Measurements from ENCODE around the gene FN3KRP.

FN3KRP gene

GRCh38 chr17:82716203-82717010 is at the start of gene FN3KRP:
FN3KRP (plus strand) TSS chr17:82716706; CDS start chr17:82716756, 50 bp downstream.
- peak; percentile 99 for DNase-seq

DNA sequence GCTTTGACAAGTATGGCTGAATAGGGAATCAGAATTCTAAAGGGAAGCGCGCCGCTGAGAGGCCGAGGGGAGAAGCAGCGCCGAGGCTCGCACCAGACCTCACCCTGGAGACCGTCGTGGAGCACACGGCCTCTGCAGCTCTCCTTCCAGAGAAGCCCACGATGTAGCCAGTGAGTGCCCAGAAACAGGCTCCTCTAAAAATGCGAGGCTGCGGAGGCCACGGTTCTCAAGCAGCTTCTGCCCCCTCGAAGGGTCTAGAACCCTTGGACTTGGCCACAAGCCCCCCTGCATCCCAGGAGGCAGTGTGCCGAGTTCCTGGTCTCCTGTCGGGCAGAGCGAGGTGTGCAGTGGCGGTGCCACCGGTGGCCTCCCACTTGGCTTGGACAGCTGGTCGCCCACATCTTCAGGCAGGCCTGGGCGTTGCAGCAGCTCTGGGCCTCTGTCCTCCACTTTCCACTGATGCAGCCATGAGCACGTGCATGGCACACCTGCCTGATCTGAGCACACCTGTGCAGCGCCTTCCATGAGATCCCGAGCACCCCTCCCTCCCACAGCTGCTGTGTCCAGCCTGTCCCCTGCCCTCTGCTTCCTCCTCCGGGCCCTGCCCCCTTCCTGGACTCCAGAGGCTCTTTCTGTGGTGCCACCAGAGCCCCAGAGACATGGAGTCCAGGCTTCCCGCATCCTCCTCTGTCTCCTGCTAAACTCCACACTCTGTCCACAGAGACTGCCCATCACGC is 49.4 kb upstream of the FN3KRP start:
- DNase-seq, result no peak

GRCh38 chr17:82667668-82668000 is 48.9 kb upstream of the FN3KRP start:
- no peak for DNase-seq

- no peak for DNase-seq
These were observed 48.4 kb upstream of the FN3KRP start for GRCh38 chr17:82668024-82668630.

DNA sequence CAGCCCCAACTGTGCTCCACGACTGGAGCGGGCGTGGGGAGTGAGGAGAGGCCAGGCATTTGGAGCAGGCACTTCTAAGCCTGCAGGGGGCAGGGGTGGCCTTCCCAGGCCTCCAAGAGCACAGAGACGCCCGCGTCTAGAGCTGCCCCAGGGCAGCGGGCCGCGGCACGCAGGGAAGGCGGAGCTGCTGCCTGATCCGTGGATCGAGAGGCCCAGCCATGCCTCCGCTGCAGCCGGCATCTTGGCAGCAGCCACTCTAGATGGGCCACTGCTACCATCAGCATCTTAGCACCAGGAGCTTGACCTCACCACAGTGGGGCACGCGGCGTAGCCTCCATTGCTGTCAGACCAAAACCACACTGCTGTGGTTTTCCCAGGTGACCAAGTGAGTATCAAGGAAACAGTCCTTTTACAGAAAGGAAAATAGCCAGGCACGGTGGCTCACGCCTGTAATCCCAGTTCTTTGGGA is 47.8 kb upstream of the FN3KRP start:
- DNase-seq, result peak; percentile 90

- no peak for DNase-seq
These were observed 45.6 kb upstream of the FN3KRP start for GRCh38 chr17:82670661-82671450.

- no peak for DNase-seq
These were observed 41.6 kb upstream of the FN3KRP start for GRCh38 chr17:82674656-82675475.

DNA sequence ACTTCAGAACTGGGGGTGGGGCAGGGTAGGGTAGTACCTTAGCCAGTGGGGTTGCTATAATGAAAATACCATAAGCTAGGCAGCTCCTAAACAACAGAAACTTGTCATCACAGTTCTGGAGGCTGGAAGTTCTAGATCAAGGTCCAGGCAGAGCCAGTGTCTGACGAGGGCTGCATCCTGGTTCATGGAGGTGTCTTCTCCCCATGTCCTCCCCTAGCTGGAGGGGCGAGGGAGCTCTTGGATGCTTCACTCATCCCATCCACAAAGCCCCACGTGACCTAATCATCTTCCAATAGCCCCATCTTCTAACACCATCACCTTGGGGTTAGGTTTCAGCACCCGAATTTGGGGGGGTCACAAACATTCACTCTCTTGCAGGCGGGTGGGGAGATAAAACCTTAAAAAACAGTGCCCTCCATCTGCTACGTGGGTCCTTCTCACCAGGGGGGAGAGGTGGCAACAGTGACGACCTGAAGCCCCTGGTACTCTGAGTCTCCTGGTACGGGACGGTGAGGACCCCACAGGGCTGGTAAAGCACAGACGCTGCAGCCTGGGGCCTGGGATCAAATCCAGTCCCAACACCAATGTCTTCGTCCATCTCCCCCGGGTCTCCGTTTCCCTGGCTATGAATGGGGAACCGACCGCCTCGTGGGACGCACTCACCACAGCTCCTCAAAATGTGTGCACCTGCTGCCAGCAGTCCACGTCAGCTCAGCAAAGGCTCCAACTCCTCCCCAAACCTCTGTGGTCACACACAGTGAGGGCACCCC is 40.8 kb upstream of the FN3KRP start:
- no peak for DNase-seq

GRCh38 chr17:82677353-82677925 is 39.1 kb upstream of the FN3KRP start:
- no peak for DNase-seq

- DNase-seq, result peak; percentile 83
These were observed 38.1 kb upstream of the FN3KRP start for GRCh38 chr17:82678265-82678891.

DNA sequence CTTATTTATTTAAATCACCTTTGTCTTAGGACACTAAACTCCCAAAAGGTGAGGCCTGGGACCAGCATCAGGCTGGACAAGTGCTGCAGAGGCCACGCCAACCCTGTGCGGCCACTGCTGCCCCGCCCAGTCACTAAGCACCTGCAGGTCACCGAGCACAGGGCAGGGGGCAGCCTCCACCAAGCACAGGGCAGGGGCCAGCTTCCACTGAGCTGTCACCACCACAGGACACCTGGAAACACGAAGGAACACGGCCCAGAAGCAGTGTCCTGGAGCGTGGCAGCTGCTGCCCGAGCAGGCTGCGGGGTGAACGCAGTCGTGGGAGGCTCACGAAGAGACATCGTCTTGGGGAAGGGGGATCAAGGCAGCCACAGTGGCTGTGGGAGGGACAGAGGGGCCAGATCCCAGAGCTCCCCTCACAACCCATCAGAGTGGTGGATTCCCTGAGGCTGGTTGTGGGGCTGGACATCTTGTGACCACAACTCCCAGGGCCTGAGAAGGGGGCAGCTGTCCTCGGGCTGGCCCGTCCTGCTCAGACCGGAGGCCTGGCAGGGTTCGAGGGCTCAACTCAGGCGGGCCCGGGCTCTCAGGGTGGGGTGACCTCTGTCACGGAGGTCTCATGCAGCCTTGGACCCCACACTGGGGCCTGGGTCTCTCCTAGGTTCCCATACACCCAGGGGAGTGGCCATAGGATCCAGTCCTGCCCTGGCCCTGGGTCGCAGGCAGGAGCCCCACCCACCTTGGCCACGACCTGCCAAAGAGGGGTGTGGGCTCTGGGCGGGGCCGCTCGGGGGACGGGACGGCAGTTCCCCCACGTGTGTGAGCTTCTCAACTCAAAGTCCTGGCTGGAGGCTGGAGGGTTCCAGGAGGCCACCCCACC is 36.7 kb upstream of the FN3KRP start:
- DNase-seq, result no peak

DNA sequence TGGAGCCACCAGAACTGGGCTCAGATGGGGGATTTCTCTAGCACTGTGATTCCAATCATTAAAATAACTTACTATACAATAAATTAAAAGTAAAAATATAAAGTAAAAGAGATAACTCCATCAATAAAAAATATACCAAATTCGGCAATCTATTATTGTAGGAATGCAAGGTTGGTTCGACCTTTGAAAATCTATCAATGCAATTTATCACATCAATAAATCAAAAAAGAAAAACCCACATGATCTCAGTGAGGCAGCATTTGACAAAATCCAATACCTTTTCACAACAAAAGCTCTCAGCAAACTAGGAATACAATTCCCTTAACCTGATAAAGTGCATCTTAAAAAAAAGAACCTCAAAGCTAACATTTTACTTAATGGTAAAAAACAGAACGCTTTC is 35.0 kb upstream of the FN3KRP start:
- no peak for DNase-seq

GRCh38 chr17:82683534-82683933 is 33.0 kb upstream of the FN3KRP start:
- no peak for DNase-seq

GRCh38 chr17:82684228-82684841 is 32.2 kb upstream of the FN3KRP start:
- no peak for DNase-seq

- DNase-seq, result no peak
These were observed 31.2 kb upstream of the FN3KRP start for GRCh38 chr17:82685291-82685690.

- no peak for DNase-seq
These were observed 29.9 kb upstream of the FN3KRP start for GRCh38 chr17:82686366-82687324.

GRCh38 chr17:82687375-82687861 is 29.1 kb upstream of the FN3KRP start:
- DNase-seq, result no peak

All from DMS53 (cell line).